Measurements from ENCODE around the gene CALD1. TPM values are rescaled to one million over a fixed set of nuclear protein-coding genes. Genes with fewer than 3 reads are reported as not detected.
A peak's percentile ranks its signal among the peaks of the same experiment; 100 is the strongest.

Gene CALD1
- total and polyA plus RNA-seq, 2 experiments from 2014 or later, result 22.6 to 135 TPM

- Histone ChIP-seq H3K4me1 (ENCODE audit: low read depth) (no peaks in the 10 kb centered on the region), H3K4me3 (no peak overlapping the region), H3K27ac (no peak overlapping the region), H3K36me3 (no peaks in the 10 kb centered on the region), H3K9me3 (ENCODE audit: low read depth) (no peaks in the 10 kb centered on the region), H3K27me3 (no peaks in the 10 kb centered on the region)
- DNase-seq (ENCODE audit: low read depth in 1 of 2, low spot score in 1 of 2), result no peak
- no peak for TF ChIP-seq CTCF (IDR thresholded peaks at IDR 0.05; ENCODE audit: low read depth, low read length)
These were observed 127.6 kb downstream of the CALD1 start for GRCh38 chr7:134907000-134907399.

- Histone ChIP-seq H3K36me3 (no peaks in the 10 kb centered on the region), H3K27ac (no peak overlapping the region), H3K9me3 (ENCODE audit: low read depth) (no peaks in the 10 kb centered on the region), H3K4me1 (ENCODE audit: low read depth) (no peaks in the 10 kb centered on the region), H3K27me3 (no peaks in the 10 kb centered on the region), H3K4me3 (no peak overlapping the region)
- TF ChIP-seq CTCF (IDR thresholded peaks at IDR 0.05; ENCODE audit: low read depth, low read length), result no peak
- DNase-seq (ENCODE audit: low read depth in 1 of 2, low spot score in 1 of 2), result peak in 1 of 2 donors; percentile 45
These were observed 128.2 kb downstream of the CALD1 start for GRCh38 chr7:134907639-134908038.

GRCh38 chr7:134908289-134908688 is 128.9 kb downstream of the CALD1 start:
- Histone ChIP-seq H3K4me3 (no peak overlapping the region), H3K27ac (no peak overlapping the region), H3K27me3 (no peaks in the 10 kb centered on the region), H3K9me3 (ENCODE audit: low read depth) (no peaks in the 10 kb centered on the region), H3K36me3 (no peaks in the 10 kb centered on the region), H3K4me1 (ENCODE audit: low read depth) (no peaks in the 10 kb centered on the region)
- no peak for DNase-seq (ENCODE audit: low read depth in 1 of 2, low spot score in 1 of 2)
- TF ChIP-seq CTCF (IDR thresholded peaks at IDR 0.05; ENCODE audit: low read depth, low read length), result no peak

GRCh38 chr7:134910214-134910890 is 130.9 kb downstream of the CALD1 start:
- no peak overlapping the region for H3K27ac ChIP-seq

GRCh38 chr7:134910968-134911367 is 131.5 kb downstream of the CALD1 start:
- H3K27me3 ChIP-seq, result no peaks in the 10 kb centered on the region
- TF ChIP-seq CTCF (IDR thresholded peaks at IDR 0.05; ENCODE audit: low read depth, low read length), result no peak
- no peak overlapping the region for H3K4me3 ChIP-seq
- H3K4me1 ChIP-seq (ENCODE audit: low read depth), result no peaks in the 10 kb centered on the region
- DNase-seq (ENCODE audit: low read depth in 1 of 2, low spot score in 1 of 2), result no peak
- no peak overlapping the region for H3K27ac ChIP-seq
- H3K9me3 ChIP-seq (ENCODE audit: low read depth), result no peaks in the 10 kb centered on the region
- no peaks in the 10 kb centered on the region for H3K36me3 ChIP-seq

More at GRCh38 chr7:134910214-134910890, 130.9 kb downstream of the CALD1 start:
- Histone ChIP-seq H3K9me3 (ENCODE audit: low read depth) (no peaks in the 10 kb centered on the region), H3K36me3 (no peaks in the 10 kb centered on the region), H3K4me3 (no peak overlapping the region), H3K4me1 (ENCODE audit: low read depth) (no peaks in the 10 kb centered on the region), H3K27me3 (no peaks in the 10 kb centered on the region)
- DNase-seq (ENCODE audit: low read depth in 1 of 2, low spot score in 1 of 2), result no peak
- TF ChIP-seq CTCF (IDR thresholded peaks at IDR 0.05; ENCODE audit: low read depth, low read length), result no peak

Data from cardiac muscle cell (in vitro differentiated cells and primary cell).